NCI-H226 (cell line): ENCODE results near the gene ZNF831.

Experiments
- DNase-seq: peaks from one replicate; pipeline ENCODE4 v3.0.0-alpha.2; 2015

ZNF831 gene

DNA sequence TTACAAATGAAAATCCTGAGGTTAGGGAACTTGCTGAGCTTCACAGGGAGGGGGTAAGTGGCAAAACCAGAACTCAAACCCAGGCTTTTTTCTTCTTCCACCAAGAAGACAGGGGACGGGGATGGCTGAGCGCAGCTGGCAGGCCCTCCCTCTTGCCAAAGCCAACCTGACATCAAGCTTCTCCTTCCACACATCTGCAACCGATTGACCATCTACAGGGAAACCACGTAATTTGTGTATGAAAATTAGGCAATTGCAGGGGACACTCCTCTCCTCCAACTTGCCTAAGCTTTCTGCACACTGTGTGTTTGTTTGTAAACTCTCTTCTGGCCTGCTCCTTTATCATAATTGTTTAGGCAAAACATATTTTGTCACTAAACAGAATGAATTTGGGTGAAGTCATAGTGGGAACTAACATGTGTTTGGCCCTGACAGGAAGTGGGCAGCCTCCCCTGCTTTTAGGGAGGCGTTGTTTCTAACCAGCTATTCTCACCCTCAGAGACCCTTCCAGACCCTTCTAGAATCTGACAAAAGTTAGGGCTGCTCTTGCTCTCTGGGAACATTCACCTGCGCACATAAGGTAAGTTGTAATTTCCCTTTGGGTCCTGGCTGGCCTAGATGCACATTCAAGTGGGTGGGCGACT is 18.9 kb downstream of the ZNF831 start:
- no peak for DNase-seq

DNA sequence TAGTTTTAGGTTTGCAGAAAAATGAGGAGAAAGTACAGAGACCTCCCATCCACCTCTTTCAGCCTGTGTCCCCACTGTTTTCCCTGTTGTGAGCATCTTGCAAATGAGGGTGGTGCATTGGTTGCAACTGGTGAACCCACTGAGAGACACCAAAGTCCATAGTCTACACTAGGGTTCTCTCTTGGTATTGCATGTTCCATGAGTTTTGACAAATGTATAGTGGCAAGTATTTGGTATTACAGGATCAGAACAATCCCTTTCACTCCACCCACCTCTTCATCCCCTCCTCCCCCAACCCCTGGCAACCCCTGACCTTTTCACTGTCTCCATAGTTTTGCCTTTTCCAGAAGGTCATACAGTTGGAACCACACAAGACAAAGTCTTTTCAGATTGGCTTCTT is 20.1 kb downstream of the ZNF831 start:
- DNase-seq, result no peak

DNA sequence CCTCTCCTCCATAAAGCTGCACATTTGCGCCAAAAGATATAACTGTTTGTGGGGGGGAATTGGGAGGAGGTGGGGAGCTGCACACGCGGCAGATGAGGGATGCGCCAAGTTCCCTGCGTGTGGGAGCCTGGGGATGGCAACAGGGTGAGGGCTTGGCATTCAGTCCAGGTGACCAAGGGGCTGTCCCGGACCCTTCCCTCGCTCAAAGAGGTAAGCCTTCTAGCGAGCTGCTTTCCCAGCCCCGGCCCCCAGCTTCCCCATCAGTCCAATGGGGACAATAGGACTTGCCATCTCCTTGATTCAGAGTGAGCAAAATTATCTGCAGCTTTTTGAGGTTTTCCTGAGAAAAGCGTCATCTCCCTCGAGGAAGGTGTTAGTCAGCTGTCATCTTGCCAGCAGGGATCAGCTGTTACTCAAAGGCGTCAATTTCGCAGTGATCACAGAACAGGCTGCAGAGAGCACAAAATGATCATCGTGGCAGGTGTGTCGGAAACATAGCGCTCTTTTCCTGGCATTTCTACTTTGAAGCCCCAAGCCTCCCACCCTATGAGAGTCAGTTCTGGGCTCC is 21.3 kb downstream of the ZNF831 start:
- DNase-seq, result no peak

DNA sequence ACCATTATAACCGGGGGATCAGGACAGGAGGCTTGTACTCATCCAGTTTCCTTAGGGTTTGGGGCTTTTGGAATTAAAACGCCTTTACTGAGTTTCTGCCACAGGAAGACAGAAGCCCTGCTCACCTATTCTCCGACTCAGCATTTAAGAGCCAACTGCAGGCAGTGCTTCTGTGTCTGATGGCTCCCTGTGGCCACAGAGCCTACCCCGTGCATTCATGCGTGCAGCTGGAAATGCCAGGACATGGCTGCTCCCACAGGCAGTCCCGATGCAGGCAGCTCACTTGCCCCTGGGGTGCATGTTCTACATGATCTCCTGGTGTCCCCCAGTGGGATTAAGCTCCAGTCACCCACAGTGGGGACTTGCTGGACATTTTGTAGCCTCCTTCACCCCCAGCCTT is 22.2 kb downstream of the ZNF831 start:
- DNase-seq, result no peak

DNA sequence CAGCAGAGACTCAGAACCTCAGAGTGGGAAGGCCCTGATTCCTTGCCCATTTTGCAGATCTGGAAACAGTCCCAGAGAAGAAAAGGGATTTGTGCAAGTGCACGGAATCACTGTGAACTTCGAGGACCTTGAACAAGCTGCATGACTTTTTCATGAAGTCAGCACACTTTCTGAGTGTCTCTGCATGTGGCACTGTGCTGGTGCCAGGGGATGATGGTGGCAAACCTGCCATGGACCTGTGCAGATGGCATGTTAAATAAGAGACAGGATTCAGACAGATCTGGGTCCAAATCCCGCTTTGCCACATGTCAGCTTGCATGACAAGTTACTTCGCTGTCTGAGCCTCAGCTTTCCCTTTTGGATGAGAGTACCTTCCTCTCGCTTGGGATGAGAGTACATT is 26.8 kb downstream of the ZNF831 start:
- DNase-seq, result no peak

DNA sequence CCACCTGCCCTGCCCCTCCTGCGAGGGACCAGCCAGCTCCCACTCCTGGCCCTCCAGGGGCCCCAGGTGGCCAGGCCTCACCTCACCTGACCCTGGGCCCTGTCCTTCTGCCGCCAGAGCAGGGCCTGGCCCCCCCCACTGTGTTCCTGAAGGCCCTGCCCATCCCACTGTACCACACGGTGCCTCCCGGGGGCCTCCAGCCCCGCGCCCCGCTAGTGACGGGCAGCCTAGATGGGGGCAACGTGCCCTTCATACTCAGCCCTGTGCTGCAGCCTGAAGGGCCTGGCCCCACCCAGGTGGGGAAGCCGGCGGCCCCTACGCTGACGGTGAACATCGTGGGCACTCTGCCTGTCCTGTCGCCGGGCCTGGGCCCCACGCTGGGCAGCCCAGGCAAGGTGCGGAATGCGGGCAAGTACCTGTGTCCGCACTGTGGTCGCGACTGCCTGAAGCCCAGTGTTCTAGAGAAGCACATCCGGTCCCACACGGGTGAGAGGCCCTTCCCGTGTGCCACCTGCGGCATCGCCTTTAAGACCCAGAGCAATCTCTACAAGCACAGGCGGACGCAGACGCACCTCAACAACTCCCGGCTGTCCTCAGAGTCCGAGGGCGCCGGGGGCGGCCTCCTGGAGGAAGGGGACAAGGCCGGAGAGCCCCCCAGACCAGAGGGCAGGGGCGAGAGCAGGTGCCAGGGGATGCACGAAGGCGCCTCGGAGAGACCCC is 27.6 kb downstream of the ZNF831 start:
- DNase-seq, result no peak

DNA sequence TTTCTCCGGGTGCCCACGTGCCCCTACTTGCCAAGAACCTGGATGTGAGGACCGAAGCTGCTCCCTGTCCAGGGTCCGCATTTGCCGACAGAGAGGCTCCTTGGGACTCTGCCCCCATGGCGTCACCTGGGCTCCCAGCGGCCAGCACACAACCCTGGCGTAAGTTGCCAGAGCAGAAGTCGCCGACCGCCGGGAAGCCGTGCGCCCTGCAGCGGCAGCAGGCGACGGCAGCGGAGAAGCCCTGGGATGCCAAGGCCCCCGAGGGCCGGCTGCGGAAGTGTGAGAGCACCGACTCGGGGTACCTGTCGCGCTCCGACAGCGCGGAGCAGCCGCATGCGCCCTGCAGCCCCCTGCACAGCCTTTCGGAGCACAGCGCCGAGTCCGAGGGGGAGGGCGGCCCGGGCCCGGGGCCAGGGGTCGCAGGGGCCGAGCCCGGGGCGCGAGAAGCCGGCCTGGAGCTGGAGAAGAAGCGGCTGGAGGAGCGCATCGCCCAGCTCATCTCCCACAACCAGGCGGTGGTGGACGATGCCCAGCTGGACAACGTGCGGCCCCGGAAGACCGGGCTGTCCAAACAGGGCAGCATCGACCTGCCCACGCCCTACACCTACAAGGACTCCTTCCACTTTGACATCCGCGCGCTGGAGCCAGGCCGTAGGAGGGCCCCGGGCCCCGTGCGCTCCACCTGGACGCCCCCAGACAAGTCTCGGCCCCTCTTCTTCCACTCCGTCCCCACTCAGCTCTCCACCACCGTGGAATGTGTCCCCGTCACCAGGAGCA is 28.3 kb downstream of the ZNF831 start:
- DNase-seq, result no peak

DNA sequence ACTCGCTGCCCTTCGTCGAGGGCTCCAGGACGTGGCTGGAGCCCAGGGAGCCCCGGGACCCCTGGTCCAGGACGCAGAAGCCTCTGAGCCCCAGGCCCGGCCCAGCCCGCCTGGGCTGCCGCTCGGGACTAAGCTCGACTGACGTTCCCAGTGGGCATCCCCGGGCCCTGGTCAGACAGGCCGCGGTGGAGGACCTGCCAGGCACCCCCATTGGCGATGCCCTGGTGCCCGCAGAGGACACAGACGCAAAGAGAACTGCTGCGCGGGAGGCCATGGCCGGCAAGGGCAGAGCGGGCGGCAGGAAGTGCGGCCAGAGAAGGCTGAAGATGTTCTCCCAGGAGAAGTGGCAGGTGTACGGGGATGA is 28.9 kb downstream of the ZNF831 start:
- no peak for DNase-seq

DNA sequence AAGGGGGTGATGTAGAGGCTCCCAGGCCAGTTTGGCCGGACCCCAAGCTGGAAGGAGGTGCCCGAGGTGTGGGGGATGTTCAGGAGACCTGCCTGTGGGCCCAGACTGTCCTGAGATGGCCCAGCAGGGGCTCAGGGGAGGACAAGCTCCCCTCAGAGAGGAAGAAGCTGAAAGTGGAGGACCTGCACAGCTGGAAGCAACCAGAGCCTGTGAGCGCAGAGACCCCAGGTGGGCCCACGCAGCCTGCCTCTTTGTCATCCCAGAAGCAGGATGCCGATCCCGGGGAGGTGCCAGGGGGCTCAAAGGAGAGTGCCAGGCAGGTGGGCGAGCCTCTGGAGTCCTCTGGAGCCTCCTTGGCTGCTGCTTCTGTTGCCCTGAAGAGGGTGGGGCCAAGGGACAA is 29.7 kb downstream of the ZNF831 start:
- no peak for DNase-seq

DNA sequence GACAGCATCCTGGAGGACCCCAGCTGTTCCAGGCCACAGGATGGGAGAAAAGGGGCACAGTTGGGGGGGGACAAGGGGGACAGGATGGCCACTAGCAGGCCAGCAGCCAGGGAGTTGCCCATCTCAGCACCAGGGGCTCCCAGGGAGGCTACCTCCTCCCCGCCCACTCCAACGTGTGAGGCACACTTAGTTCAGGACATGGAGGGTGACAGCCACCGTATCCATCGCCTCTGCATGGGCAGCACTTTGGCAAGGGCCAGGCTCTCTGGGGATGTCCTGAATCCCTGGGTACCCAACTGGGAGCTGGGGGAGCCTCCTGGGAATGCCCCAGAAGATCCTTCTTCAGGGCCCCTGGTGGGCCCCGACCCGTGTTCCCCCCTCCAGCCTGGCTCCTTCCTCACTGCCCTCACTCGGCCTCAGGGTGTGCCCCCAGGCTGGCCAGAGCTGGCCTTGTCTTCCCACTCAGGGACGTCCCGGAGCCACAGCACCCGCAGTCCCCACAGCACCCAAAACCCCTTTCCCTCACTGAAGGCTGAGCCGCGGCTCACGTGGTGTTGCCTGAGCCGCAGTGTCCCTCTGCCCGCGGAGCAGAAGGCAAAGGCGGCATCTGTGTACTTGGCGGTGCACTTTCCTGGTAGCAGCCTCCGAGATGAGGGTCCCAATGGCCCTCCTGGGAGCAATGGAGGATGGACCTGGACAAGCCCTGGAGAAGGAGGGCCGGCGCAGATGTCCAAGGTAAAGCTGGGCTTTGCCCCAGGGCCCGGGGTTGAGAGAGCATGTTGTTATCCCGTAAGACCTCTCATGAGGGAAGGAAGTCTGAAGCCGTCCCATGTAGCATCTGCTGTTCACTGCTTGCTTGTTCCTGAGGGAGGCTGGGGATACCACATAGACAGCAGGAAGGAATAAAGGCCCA is 30.7 kb downstream of the ZNF831 start:
- no peak for DNase-seq

DNA sequence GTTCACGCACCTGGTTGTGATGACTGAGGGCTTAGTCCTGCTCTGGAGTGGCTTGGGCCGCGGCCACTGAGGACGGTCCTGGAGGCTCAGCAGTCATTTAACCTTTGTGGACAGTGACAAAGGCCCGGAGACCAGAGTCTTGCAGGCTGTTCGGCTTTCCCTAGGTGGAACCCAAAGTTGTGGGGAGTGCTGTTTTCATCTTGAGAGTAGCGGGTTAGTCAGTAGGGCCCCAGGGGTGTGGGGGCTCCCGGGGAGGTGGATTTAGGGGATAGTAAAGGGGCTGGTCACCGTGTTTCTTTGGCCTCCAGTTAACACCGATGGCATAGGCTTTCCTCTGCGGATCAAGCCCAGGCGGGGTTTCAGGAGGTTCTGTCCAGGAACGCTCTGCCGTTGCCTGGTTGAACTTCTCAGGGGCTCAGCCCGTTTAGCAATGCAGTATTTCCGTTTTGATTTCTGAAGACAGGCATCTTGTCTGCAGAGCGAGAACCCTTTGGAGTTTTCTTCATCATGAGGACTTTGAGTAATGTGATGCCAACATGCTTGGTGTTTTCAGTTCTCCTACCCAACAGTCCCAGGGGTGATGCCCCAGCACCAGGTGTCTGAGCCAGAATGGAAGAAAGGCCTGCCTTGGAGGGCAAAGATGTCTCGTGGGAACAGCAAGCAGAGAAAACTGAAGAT is 31.8 kb downstream of the ZNF831 start:
- DNase-seq, result no peak

DNA sequence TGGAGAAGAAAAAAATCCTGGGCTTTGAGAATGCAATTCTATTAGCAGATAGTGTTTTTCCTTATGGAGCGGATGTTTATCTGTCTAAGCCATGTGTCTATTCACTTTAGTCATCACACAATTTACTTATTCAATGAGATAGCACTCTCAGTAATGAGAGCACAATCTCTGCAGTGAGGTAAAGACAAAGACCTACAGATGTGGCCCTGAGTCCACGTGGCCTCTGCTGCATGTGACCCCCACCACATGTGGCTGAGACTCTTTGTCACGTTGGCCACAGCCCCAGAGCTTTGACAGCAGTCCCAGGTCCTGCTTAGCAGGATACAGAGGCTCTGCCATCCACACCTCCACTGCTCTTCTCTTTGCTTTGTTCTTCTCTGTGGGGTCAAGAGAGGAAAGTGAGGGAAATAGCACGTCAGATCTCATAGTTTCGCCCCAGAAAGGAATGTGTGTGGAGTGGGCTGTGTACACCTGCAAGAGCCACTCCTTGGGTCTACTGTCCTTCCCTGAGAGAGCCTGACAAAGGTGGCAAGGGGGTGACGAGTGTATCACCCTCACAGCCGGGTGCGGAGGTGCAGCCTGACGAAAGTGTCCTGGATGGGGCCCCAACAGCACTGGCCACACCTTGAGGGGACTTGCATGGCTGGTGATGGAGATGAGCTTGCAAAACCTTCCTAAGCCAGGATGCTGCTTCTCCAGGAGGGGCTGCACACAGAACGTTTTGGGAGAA is 40.7 kb downstream of the ZNF831 start:
- DNase-seq, result no peak

DNA sequence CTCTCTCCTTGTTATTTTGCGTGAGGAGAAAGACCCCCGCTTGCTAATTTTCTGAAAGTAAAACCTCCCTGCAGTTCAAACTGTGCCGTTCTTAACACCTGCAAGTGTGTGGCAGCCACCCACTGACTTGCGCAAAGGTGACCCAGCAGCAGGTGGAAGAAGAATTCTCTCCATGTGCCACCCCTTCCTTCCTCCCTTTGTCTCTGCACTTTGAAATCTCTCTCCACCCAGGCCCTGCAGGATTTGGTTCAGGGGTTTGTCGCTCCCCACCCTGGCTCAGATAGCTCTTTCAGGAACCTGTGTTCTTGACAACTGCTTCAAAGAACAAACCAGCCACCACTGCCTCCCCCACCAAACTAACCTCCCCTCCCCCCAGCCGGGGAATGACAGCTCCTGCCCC is 41.4 kb downstream of the ZNF831 start:
- DNase-seq, result no peak

DNA sequence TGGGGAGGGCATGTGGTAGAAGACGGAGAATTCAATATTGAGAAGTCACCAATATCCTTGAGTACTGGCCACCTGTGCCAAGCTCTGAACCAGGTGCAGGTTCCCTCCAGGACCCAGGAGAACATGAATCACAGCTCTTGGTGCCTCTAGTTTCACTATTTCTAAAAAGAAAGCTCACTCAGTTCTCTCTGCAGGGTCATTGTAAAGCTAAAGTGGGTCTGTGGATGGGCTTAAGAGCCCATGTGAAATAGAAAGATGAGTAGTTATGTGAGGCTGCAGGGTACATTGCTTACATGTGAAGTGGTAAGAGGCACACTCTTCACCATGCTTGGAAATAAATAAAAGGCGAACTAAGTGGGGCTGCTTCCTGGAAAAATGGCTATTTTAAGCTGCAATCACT is 43.6 kb downstream of the ZNF831 start:
- DNase-seq, result no peak

DNA sequence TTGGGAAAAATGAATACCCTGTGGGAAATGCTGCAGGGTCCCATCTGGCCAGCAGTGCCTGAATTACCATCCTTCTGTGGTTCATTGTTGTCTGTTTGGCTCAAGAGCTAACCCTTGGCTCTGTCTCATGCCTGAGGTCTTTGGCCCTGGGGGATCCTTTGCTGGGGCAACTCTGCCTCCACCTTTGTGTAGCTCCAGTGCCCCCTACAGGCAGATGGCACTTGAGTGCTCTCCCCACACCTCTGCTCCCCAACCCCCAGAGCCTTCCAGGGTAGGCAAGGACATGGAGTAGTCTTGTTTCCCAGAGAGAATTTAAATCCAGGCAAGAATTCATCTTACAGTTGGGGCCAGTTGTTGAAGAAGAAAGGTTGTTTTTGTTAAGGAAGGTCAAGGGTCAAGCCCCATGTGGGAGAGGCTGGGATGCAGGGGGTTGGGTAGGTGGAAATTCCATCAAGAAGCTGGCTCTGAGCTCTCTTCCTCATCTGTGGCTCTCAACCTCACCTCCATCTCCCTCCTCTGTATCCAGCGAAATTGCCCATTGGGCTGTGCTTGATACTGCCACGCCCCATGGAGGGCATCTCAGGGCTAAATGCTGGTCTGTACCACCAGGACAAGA is 44.2 kb downstream of the ZNF831 start:
- peak; percentile 26 for DNase-seq

DNA sequence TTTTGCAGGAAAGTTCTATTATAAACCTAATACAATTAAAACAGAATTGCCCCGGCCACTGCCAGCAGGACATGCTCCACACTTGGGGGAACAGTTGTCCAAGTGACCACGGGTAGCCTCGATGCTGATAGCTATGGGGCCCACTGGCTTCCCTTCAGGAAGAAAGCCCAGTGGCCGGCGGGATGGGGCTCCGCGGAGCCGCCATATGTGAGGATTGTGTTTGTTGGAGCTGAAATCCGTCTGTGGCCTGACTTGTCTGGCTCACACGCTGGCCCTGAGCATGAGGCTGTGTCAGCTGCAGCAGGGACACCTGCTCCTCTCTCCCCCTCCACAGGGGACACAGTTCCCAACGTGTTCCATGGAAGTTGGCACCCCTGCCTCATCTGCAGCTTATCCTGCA is 46.6 kb downstream of the ZNF831 start:
- no peak for DNase-seq

DNA sequence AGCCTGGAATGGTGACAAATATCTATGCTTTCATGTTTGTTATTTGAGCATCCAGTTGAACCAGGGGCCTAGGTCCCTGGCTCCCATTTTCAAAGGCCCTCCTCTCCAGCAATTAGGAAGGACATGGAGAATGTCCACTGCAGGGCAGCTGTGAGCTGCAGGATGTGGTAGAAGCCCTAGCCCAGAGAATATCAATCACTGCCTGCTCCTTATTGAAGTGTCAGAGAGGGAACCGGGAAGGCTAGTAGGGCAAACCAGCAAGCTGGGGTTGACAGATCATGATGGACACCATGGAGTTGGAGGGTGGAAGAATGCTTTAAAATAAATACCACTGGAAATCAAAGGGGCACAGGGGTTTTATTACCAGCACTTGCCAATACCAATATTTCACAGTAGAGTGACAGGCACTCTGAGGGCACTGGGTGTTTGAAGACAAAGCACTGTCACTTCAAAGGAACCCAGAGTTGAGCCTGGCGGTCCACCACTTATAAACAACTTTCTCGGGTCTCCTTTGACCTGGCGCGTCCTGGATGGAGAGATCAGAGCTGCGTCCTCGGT is 47.7 kb downstream of the ZNF831 start:
- no peak for DNase-seq

DNA sequence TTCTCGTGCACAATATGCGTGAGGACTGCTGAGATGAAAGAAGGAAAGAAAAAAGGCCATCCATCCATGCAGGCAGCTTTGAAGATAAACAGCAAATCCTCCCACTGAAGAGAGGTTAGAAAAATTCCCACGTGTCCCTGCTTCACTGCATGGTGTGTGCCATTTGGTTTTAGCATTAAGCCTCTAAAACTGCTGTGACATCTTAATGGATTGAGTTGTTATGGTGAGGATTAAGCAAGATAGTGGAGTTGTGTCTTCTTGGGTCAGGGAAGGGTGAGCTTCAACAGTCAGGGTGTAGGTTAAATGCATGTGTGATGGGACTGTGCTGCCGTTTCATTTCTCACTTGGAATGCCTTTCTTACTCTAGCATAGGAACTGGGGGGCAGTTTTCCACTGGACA is 50.5 kb downstream of the ZNF831 start:
- no peak for DNase-seq

DNA sequence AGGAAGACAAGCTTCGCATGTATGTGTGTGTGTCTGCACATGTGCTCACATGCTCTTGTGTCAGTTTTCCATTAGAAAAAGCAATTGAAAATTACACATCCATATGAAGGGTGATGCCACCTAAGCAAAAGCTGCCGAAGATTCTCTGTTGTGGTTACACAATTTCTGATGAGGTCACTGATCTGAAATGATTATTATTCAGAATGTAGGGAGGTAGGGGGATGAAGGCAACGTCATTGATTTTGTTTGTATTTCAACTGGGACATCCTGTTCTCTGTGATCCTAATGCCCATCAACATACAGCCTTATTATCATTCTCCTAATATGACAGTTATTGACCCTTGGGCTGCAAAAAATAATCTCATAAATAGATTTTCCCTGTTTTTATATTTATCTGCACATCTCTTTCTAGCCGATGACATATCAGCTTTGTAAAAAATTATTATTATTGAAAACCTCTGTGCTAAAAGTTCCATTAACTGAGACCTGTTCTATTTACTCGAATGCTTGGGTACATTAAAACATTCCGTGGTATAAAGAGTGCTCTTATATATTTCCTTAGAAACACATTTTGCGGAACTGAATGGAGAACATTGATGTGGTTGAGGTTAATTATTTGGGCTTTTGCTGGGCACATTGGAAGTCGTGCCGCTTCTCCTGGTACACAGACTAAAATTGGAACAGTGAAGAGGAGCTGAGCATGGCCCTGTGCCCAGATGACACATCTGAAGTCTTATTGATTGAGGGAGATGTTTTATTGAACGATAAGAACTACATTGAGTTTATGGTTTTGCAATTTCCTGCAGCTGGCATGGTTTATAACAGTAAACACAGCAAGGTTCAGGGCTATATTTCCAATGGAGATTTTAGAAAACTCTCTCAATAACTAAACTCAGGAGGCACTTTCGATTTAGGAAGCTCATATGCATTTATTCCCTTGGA is 51.3 kb downstream of the ZNF831 start:
- no peak for DNase-seq

DNA sequence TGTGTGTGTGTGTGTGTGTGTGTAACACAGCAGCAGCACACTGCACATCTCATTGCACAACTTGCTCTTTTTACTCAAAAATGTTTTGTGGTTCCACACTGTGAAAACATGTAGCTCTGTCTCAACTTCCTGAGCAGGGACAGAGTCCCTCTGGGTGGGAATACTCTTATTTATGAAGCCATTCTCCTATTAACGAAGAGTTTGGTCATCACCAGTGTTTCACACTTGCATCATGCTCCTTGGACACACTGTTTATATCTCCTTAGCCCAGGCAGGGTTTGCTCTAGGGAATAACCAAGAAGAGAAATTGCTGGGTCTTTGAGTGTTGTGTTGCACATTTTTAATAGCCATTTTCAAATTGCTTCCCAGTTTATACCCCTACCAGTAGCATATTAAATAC is 53.6 kb downstream of the ZNF831 start:
- DNase-seq, result no peak
